GM12878 (cell line): ENCODE measurements around the gene TNS4. TPM values are rescaled to one million over a fixed set of nuclear protein-coding genes. Genes with fewer than 3 reads are reported as not detected.

Source experiments
- ATAC-seq: fragments of 200-7000 bp; cut with Tn5 transposase; 3 replicates; pipeline ENCODE4 v1.9.1; 2020; ENCODE audit warnings: mild to moderate bottlenecking, moderate library complexity
- BruUV-seq: library from RNA; stranded (reverse); fragments of 400-500 nt; replicated peaks from 2 replicates; lab custom pipeline; 2021; lab: Mats Ljungman, UMichigan
- CTCF ChIA-PET: fragments of 300-600 bp; sonication (Branson Sonifier 250); formaldehyde crosslinking; extraction: SDS; loops from one replicate; lab custom pipeline; 2021; ENCODE audit warnings: inconsistent platforms; lab: Yijun Ruan, JAX
- POLR2A ChIA-PET: fragments of 350-600 bp; formaldehyde crosslinking; extraction: SDS; loops from one replicate; lab custom pipeline; 2021; ENCODE audit warnings: inconsistent platforms; lab: Charles Lee
- RAD21 ChIA-PET: fragments of 300-600 bp; sonication (Branson Sonifier 250); formaldehyde crosslinking; loops from one replicate; lab custom pipeline; 2023; ENCODE audit warnings: antibody characterized with exemption; ENCODE audit not compliant: unreplicated experiment; lab: Charles Lee
- SMC1A ChIA-PET: fragments of 300-600 bp; sonication (Branson Sonifier 250); formaldehyde crosslinking; loops from one replicate; lab custom pipeline; 2023; ENCODE audit not compliant: unreplicated experiment, uncharacterized antibody; lab: Charles Lee
- DNase-seq: peaks from one replicate; pipeline ENCODE4 v3.0.0-alpha.2; 2011; ENCODE audit warnings: low read depth, low spot score
- FAIRE-seq: peaks from 3 replicates; lab custom pipeline; 2011; peaks lifted over from hg19 to GRCh38; lab: Jason Lieb, UNC
- H2AFZ ChIP-seq: 2 replicates; pipeline ENCODE4 v1.6.0; 2011; ENCODE audit warnings: low read depth, low read length, control low read depth; ENCODE audit not compliant: control insufficient read depth
- H3K27ac ChIP-seq: 2 replicates; pipeline ENCODE4 v1.5.1; 2011; ENCODE audit warnings: control low read depth; ENCODE audit not compliant: control insufficient read depth, insufficient read depth
- H3K27me3 ChIP-seq, 2 experiments: replicated peaks in 1 of 2; 2 replicates each; pipeline versions ENCODE4 v1.6.0 to v1.6.1; 2011; ENCODE audit warnings: low read length in 1 of 2; ENCODE audit not compliant: control insufficient read depth in 2 of 2, insufficient read depth in 2 of 2
- H3K36me3 ChIP-seq, 2 experiments: 2 replicates each; pipeline ENCODE4 v1.5.1; 2011; ENCODE audit warnings: low read length in 1 of 2; ENCODE audit not compliant: control insufficient read depth in 2 of 2, insufficient read depth in 2 of 2
- H3K4me1 ChIP-seq: 2 replicates; pipeline ENCODE4 v1.6.1; 2011; ENCODE audit warnings: mild to moderate bottlenecking, low read length, moderate library complexity, mixed read lengths; ENCODE audit not compliant: control insufficient read depth, insufficient read depth
- H3K4me2 ChIP-seq: 2 replicates; pipeline ENCODE4 v1.6.0; 2011; ENCODE audit warnings: control low read depth; ENCODE audit not compliant: control insufficient read depth, insufficient read depth
- H3K4me3 ChIP-seq: fragments of 200-600 bp; sonication (generic); 2 replicates; pipeline ENCODE4 v1.5.1; 2016
- H3K79me2 ChIP-seq: 2 replicates; pipeline ENCODE4 v1.6.0; 2011; ENCODE audit warnings: low read length; ENCODE audit not compliant: control insufficient read depth, insufficient read depth
- H3K9ac ChIP-seq: 2 replicates; pipeline ENCODE4 v1.8.0; 2011; ENCODE audit warnings: low read length, control low read depth, mixed read lengths; ENCODE audit not compliant: control insufficient read depth, insufficient read depth
- H3K9me3 ChIP-seq: replicated peaks from 3 replicates; pipeline ENCODE4 v1.5.1; 2011; ENCODE audit warnings: mild to moderate bottlenecking, low read length; ENCODE audit not compliant: control insufficient read depth, insufficient read depth
- H4K20me1 ChIP-seq: 2 replicates; pipeline ENCODE4 v1.6.0; 2011; ENCODE audit not compliant: control insufficient read depth, insufficient read depth
- BRCA1 ChIP-seq: IDR thresholded peaks from 2 replicates; pipeline ENCODE4 v1.6.1; 2011; ENCODE audit warnings: low read depth, low read length, improper control_type of control experiment
- DPF2 ChIP-seq: fragments of 450-650 bp; IDR thresholded peaks from 2 replicates; pipeline ENCODE4 v1.6.1; 2017; ENCODE audit warnings: mild to moderate bottlenecking
- GATAD2B ChIP-seq: fragments of 450-650 bp; conservative IDR thresholded peaks from 2 replicates; pipeline ENCODE4 v1.6.1; 2017; ENCODE audit warnings: low read depth, mild to moderate bottlenecking, moderate library complexity
- HDGF ChIP-seq: fragments of 450-650 bp; IDR thresholded peaks from 2 replicates; pipeline ENCODE4 v1.6.1; 2016; ENCODE audit warnings: antibody characterized with exemption
- MLLT1 ChIP-seq: fragments of 450-650 bp; IDR thresholded peaks from 2 replicates; pipeline ENCODE4 v1.6.1; 2016; ENCODE audit warnings: mild to moderate bottlenecking
- NR2C2 ChIP-seq: IDR thresholded peaks from 2 replicates; pipeline ENCODE4 v1.6.1; 2011; ENCODE audit warnings: borderline replicate concordance, low read depth; ENCODE audit not compliant: control insufficient read depth, insufficient read length
- NR2F1 ChIP-seq: fragments of 450-650 bp; conservative IDR thresholded peaks from 2 replicates; pipeline ENCODE4 v1.6.1; 2017; ENCODE audit warnings: mild to moderate bottlenecking
- PRDM15 ChIP-seq: fragments of 450-650 bp; formaldehyde crosslinking; IDR thresholded peaks from 2 replicates; pipeline ENCODE4 v1.4.0; 2020; ENCODE audit warnings: mild to moderate bottlenecking, moderate library complexity
- TCF12 ChIP-seq: IDR thresholded peaks from 2 replicates; pipeline ENCODE4 v1.6.1; 2011; ENCODE audit warnings: low read depth, mild to moderate bottlenecking, low read length
- ZNF217 ChIP-seq: fragments of 450-650 bp; IDR thresholded peaks from 2 replicates; pipeline ENCODE4 v1.6.1; 2017; ENCODE audit warnings: antibody characterized with exemption, mild to moderate bottlenecking
- WGBS: methylation state at CpG from one replicate; pipeline ENCODE4 v1.1.6; 2016; ENCODE audit warnings: low lambda C conversion rate; ENCODE audit not compliant: insufficient replicate concordance, insufficient coverage; ENCODE audit errors: missing lambda C conversion rate; 5-methylcytosine and 5-hydroxymethylcytosine counted together
- in situ Hi-C: fragments of 300-500 bp; cut with MboI; formaldehyde crosslinking; loops from 9 replicates; pipeline ENCODE4 v1.14.3; 2018; ENCODE audit warnings: mixed read lengths
- intact Hi-C: fragments of 100-400 bp; cut with micrococcal nuclease; formaldehyde crosslinking; loops from one replicate; pipeline ENCODE4 v1.14.2; 2022; ENCODE audit not compliant: unreplicated experiment
- polyA plus RNA-seq, 11 experiments: library from polyadenylated mRNA; depleted of rRNA in 4 of 11; unstranded in 6 of 11; stranded (reverse) in 5 of 11; fragments of >200 nt; fragmentation: Nextera tagmentation in 4 of 11; fragmentation: Illumina TruSeq in 1 of 11; extraction: Ambion mirVana in 4 of 11; extraction: Trizol in 1 of 11; gene quantifications; 1 replicate in 1 of 11; 2 replicates in 10 of 11; pipeline versions ENCODE4 v1.2.1 to v1.2.3, GENCODE V29; 2011 to 2016; ENCODE audit warnings: inconsistent platforms in 2 of 11, missing spikeins in 2 of 11, low read depth in 1 of 11
- total RNA-seq, 4 experiments: library from RNA; depleted of rRNA in 3 of 4; stranded (reverse); fragments of >200 nt in 3 of 4; fragmentation: Illumina TruSeq in 1 of 4; extraction: Trizol in 1 of 4; gene quantifications; 2 replicates each; pipeline versions ENCODE4 v1.2.1 to v1.2.3, GENCODE V29; 2013 to 2021
- TF ChIP-seq, protein P1 (sequence below): fragments of 450-650 bp; IDR thresholded peaks from 2 replicates; pipeline ENCODE4 v1.6.1; 2017; ENCODE audit warnings: mild to moderate bottlenecking

Gene TNS4
- total and polyA plus RNA-seq, 10 of the 15 experiments (the other 5 are each of a cell fraction or from before 2014, with no cell fraction given), result 0.10 to 0.90 (median 0.68) TPM; not detected in 2

DNA sequence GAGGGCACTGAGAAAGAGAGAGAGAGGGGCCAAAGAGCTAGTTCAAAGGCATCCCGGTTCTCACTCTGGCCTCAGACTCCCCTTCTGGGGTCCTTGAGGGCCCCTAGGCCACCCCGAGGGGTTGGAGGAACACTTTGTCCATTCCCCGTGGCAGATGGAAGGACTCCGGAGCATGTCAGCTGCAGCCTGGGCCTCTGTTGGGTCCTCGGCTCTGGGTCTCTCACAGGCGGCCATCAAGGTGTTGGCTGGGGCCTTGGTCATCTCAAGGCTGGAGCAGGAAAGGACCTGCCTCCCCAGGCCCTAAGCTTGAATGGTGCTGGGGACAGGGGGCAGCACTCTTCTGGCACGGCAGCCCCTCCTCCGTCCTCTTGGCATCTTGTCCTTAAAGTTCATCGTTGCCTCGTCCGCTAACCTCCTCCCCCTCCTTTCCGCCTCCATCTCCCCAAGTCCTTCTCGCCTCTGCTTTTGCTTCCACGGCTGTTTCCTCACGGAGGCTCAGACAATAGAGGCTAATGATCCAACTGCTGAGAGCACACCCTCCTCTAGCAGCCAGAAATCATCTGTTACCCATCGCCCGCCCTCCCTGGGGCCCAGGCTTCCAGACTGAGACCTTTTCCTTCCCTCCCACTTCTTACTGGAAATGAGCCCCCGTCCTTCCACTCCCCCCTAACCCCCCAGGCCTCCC is 40.6 kb upstream of the TNS4 start:
- H3K9ac ChIP-seq, result peak overlapping the region; percentile 43; the same call in 1 of the 2 replicates
- H2AFZ ChIP-seq, result no peak overlapping the region
- RAD21 ChIA-PET, result interaction anchor here (1.2 to 16.5 kb wide), 10 partner anchors 10 to 218 kb away, joined by 3 to 514 read pairs (median 8); partner anchors contain the start of gene CCR7
- peak; percentile 65; the same call in 1 of the 2 replicates for TF ChIP-seq GATAD2B
- no peak for TF ChIP-seq NR2C2
- no peak for TF ChIP-seq BRCA1
- 0 out of 2 replicates have a peak, but pooled peaks have one; percentile 8 for TF ChIP-seq DPF2
- TF ChIP-seq, protein P1, sequence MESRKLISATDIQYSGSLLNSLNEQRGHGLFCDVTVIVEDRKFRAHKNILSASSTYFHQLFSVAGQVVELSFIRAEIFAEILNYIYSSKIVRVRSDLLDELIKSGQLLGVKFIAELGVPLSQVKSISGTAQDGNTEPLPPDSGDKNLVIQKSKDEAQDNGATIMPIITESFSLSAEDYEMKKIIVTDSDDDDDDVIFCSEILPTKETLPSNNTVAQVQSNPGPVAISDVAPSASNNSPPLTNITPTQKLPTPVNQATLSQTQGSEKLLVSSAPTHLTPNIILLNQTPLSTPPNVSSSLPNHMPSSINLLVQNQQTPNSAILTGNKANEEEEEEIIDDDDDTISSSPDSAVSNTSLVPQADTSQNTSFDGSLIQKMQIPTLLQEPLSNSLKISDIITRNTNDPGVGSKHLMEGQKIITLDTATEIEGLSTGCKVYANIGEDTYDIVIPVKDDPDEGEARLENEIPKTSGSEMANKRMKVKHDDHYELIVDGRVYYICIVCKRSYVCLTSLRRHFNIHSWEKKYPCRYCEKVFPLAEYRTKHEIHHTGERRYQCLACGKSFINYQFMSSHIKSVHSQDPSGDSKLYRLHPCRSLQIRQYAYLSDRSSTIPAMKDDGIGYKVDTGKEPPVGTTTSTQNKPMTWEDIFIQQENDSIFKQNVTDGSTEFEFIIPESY, result peak; percentile 84; the same call in 1 of the 2 replicates
- no peak for TF ChIP-seq ZNF217
- TF ChIP-seq MLLT1, result peak; percentile 71
- TF ChIP-seq NR2F1, result peak; percentile 74; the same call in 1 of the 2 replicates
- TF ChIP-seq HDGF, result peak; percentile 25; the same call in 1 of the 2 replicates
- peak; percentile 67; the same call in 1 of the 2 replicates for TF ChIP-seq TCF12
- TF ChIP-seq PRDM15 (CRISPR knock-in tag), result no peak
- TF ChIP-seq, all 136 proteins: peak for 7
- in situ Hi-C loops (loop anchor here (25.0 kb wide), 1 partner anchor 105 kb away; the partner anchor contains the start of gene IGFBP4), intact Hi-C loops (loop anchor here (2.0 to 10.0 kb wide), 2 partner anchors 19 to 253 kb away; partner anchors contain the start of gene KRT28)
- Histone ChIP-seq H4K20me1 (no peaks in the 10 kb centered on the region), H3K36me3 (no peaks in the 10 kb centered on the region), H3K27ac (peak overlapping the region; percentile 48; the same call in 1 of the 2 replicates), H3K27me3 (no peaks in the 10 kb centered on the region; a peak in 1 of 4 replicates), H3K79me2 (no peaks in the 10 kb centered on the region), H3K4me2 (peak overlapping the region; percentile 68; the same call in 1 of the 2 replicates), H3K4me3 (no peak overlapping the region), H3K4me1 (peaks cover 55% of the 10 kb centered on the region), H3K9me3 (no peaks in the 10 kb centered on the region; the same call in 2 of the 3 replicates)
- ChIA-PET POLR2A (interaction anchor here (0.9 to 4.8 kb wide), 8 partner anchors 9 to 233 kb away, joined by 3 to 50 read pairs (median 9); partner anchors contain the start of gene CCR7), CTCF (interaction anchor here (0.8 to 19.2 kb wide), 11 partner anchors 7 to 1258 kb away, joined by 3 to 318 read pairs (median 4); partner anchors contain the start of genes CCR7 and IGFBP4), SMC1A (interaction anchor here (0.8 to 15.5 kb wide), 7 partner anchors 9 to 126 kb away, joined by 3 to 430 read pairs (median 8); partner anchors contain the start of gene CCR7)
- ATAC-seq (peak; percentile 2), FAIRE-seq (no peak), DNase-seq (no peak)
- BruUV-seq, result TSS peak; percentile 77
- 71% methylated on average over 18 of the region's 18 CpGs for WGBS
